Natural killer cell treated with Interleukin-12 subunit alpha and Interleukin-12 subunit beta and Interleukin-15 and Interleukin-18, amount 100 ng/mL, for 72 hours (primary cell): ENCODE results near the gene IFT20. TPM values are rescaled to one million over a fixed set of nuclear protein-coding genes. Genes with fewer than 3 reads are reported as not detected.
"Not testable (repeated sequence)": the region's sequence is repeated elsewhere in the genome, so short reads cannot be mapped to it uniquely, and the experiment has no call there.

Experiments
- ATAC-seq, 2 donors: fragments of 150-1000 bp; cut with Tn5 transposase in 1 of 2; sonication (Bioruptor Pico), chemical (Tn5 transposase) in 1 of 2; 2 replicates each; pipeline ENCODE4 v1.10.0; 2021
- DNase-seq: peaks from one replicate; pipeline ENCODE4 v3.0.0; 2022; ENCODE audit warnings: low spot score
- H3K27ac Mint-ChIP-seq, 2 donors: 1 replicate in 1 of 2; 2 replicates in 1 of 2; pipeline ENCODE4 v1.8.0; 2022; ENCODE audit warnings: mixed read lengths in 2 of 2, mild to moderate bottlenecking in 1 of 2, moderate library complexity in 1 of 2
- H3K27me3 Mint-ChIP-seq, 2 donors: 1 replicate in 1 of 2; 2 replicates in 1 of 2; pipeline ENCODE4 v1.8.0; 2022; ENCODE audit warnings: mixed read lengths in 2 of 2
- H3K36me3 Mint-ChIP-seq: one replicate; pipeline ENCODE4 v1.8.0; 2022; ENCODE audit warnings: mixed read lengths
- H3K4me1 Mint-ChIP-seq, 2 donors: 1 replicate in 1 of 2; 2 replicates in 1 of 2; pipeline ENCODE4 v1.8.0; 2022; ENCODE audit warnings: low read depth in 2 of 2, mixed read lengths in 2 of 2, mild to moderate bottlenecking in 1 of 2
- H3K4me3 Mint-ChIP-seq: one replicate; pipeline ENCODE4 v1.8.0; 2022; ENCODE audit warnings: mixed read lengths
- H3K9me3 Mint-ChIP-seq: 2 replicates; pipeline ENCODE4 v1.8.0; 2022; ENCODE audit warnings: mixed read lengths
- total RNA-seq, 2 donors: library from RNA; stranded (reverse); gene quantifications; one replicate each; pipeline ENCODE4 v1.2.3, GENCODE V29; 2022

The IFT20 gene
- total RNA-seq, 2 donors from 2014 or later = 17.7 to 18.2 TPM

GRCh38 chr17:28292878-28293277, 42.4 kb downstream of the IFT20 start:
- not testable (repeated sequence) for DNase-seq, H3K36me3 Mint-ChIP-seq, H3K4me3 Mint-ChIP-seq, H3K9me3 Mint-ChIP-seq, H3K4me1 Mint-ChIP-seq, ATAC-seq, H3K27ac Mint-ChIP-seq
- H3K27me3 Mint-ChIP-seq = peaks cover 16 to 43% of the 10 kb centered on the region in 2 donors

DNA sequence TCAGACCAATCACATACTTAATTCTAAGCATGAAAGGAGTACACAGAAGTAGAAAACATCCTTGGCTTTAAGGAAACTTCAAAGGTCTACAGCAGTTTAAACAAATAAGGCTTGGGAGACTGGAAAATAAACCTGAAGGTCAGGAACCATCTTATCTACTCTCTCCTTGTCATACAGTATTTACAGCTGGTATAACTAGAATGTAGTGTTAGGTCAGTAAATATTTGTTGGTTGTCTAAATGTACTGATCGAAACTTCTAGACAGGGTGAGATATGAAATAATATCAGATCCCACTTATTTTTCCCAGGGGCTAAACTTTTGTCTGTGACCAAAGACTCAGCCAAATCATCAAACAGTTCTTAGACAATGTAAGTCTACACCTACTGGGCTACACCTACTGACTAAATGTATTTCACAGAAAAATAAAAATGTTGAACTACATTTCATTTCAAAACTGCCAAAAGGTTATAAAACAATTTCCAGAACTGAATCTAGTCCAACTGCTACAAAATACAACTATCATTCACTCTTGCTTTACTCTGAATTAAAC, 43.4 kb downstream of the IFT20 start:
- DNase-seq = no peak
- Mint-ChIP-seq H3K4me1 (no peaks in the 10 kb centered on the region), H3K9me3 (no peaks in the 10 kb centered on the region), H3K36me3 (no peaks in the 10 kb centered on the region), H3K27ac (no peak overlapping the region), H3K27me3 (peaks cover 16 to 42% of the 10 kb centered on the region in 2 donors), H3K4me3 (no peak overlapping the region)
- no peak for ATAC-seq

DNA sequence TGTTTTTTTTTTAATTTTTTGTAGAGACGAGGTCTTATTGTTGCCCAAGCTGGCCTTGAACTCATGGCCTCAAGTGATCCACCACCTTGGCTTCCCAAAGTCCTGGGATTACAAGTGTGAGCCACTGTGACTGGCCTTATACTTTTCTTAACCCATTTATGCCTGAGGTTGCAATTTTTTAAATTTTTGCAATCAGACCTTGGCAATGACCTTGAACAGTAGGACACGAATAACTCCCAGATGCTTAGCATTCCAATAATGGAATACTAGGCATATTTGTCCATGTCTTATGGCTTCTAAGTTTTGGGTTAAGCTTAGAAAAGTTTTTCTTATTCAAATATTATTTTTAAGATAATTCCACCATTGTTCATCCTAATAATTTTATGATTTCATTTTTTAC, 44.6 kb downstream of the IFT20 start:
- ATAC-seq = no peak
- peaks cover 12 to 32% of the 10 kb centered on the region in 2 donors for H3K27me3 Mint-ChIP-seq

GRCh38 chr17:28285965-28286364, 49.3 kb downstream of the IFT20 start:
- Mint-ChIP-seq H3K27ac (no peak overlapping the region), H3K9me3 (no peaks in the 10 kb centered on the region), H3K4me1 (no peaks in the 10 kb centered on the region), H3K4me3 (no peak overlapping the region), H3K36me3 (no peaks in the 10 kb centered on the region), H3K27me3 (peaks cover 0 to 10% of the 10 kb centered on the region in 2 donors)
- DNase-seq (no peak), ATAC-seq (no peak)

More for the DNA sequence above, 44.6 kb downstream of the IFT20 start:
- Mint-ChIP-seq H3K9me3 (no peaks in the 10 kb centered on the region), H3K4me1 (no peaks in the 10 kb centered on the region), H3K27ac (no peak overlapping the region), H3K4me3 (no peak overlapping the region), H3K36me3 (no peaks in the 10 kb centered on the region)
- no peak for DNase-seq

DNA sequence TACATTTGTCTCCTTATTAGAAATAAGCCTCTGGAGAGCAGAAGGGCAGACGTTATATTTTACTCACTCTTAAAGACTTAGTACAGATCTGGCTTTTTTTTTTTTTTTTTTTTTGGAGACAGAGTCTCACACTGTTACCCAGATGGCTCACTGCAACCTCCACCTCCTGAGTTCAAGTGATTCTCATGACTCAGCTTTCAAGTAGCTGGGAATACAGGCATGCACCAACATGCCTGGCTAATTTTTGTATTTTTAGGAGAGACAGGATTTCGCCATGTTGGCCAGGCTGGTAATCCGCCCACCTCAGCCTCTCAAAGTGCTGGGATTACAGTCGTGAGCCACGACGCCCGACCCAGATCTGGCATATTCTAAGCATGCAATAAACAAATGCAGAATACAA, 52.7 kb downstream of the IFT20 start:
- H3K36me3 Mint-ChIP-seq = no peaks in the 10 kb centered on the region
- ATAC-seq (no peak), DNase-seq (no peak)
- no peak overlapping the region for H3K27ac Mint-ChIP-seq
- H3K4me3 Mint-ChIP-seq = no peak overlapping the region
- peaks cover 6 to 10% of the 10 kb centered on the region in 2 donors for H3K4me1 Mint-ChIP-seq
- no peaks in the 10 kb centered on the region for H3K9me3 Mint-ChIP-seq
- peaks cover 9 to 16% of the 10 kb centered on the region in 2 donors for H3K27me3 Mint-ChIP-seq

DNA sequence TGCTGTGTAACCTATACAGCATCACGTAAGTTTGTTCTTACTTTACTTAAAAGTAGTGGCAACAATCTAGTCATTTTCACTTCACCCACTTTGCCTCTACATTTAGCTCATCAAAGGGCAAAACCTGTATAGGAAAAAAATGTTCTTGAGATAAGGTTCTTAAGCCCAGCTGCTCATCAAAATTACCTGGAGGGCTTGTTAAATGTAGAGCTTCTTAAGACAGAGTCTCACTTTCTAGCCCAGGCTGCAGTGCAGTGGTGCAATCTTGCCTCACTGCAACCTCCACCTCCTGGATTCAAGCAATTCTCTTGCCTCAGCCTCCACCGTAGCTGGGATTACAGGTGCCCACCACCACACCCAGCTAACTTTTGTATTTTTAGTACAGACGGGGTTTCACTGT, 54.4 kb downstream of the IFT20 start:
- ATAC-seq (no peak), DNase-seq (no peak)
- H3K4me1 Mint-ChIP-seq = peaks cover 6 to 10% of the 10 kb centered on the region in 2 donors
- peaks cover 14 to 16% of the 10 kb centered on the region in 2 donors for H3K27me3 Mint-ChIP-seq
- no peaks in the 10 kb centered on the region for H3K9me3 Mint-ChIP-seq
- H3K36me3 Mint-ChIP-seq = no peaks in the 10 kb centered on the region
- H3K4me3 Mint-ChIP-seq = no peak overlapping the region
- no peak overlapping the region for H3K27ac Mint-ChIP-seq

DNA sequence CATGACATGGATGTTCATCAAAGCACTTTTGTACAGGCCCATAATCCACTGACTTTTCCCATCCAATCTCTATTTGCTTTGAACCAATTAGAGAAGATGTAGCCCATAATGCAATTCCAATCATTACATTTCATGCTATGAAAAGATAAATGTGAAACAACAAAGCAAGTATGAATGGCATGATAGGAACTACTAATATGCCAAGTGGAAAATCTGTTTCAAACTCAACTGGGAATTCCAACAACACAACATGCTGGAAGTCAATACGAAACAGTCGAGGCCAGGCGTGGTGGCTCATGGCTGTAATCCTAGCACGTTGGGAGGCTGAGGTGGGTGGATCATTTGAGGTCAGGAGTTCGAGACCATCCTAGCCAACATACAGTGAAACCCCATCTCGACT, 55.9 kb downstream of the IFT20 start:
- Mint-ChIP-seq H3K9me3 (no peaks in the 10 kb centered on the region), H3K36me3 (no peaks in the 10 kb centered on the region), H3K27me3 (peaks cover 16 to 28% of the 10 kb centered on the region in 2 donors), H3K4me1 (peaks cover 6 to 10% of the 10 kb centered on the region in 2 donors), H3K4me3 (no peak overlapping the region), H3K27ac (no peak overlapping the region)
- ATAC-seq (no peak), DNase-seq (no peak)

Other genes with a start within 250 kb of the IFT20 start
- 10 to 100 TPM; 30.7 to 60.4 TPM for gene TMEM97, start 16.3 kb downstream of the IFT20 start, total RNA-seq
- gene TNFAIP1, start 289 bp upstream of the IFT20 start, total RNA-seq = 10 to 100 TPM; 20.4 to 24.9 TPM
- gene POLDIP2, start 22.1 kb upstream of the IFT20 start, total RNA-seq = 100 to 1,000 TPM in 1 of 2 donors, 10 to 100 TPM in 1; 74.9 to 122 TPM
- not detected for gene SEBOX, start 29.7 kb upstream of the IFT20 start, total RNA-seq
- gene VTN, start 34.8 kb upstream of the IFT20 start, total RNA-seq = 1 to 10 TPM in 1 of 2 donors, under 1 TPM in 1; 0.52 to 1.3 TPM
- gene SARM1, start 36.2 kb upstream of the IFT20 start, total RNA-seq = 10 to 100 TPM; 29.4 to 46.2 TPM
- 1 to 10 TPM; 3.2 to 8.1 TPM for gene SLC46A1, start 70.7 kb upstream of the IFT20 start, total RNA-seq
- not detected for gene SLC13A2, start 138.2 kb upstream of the IFT20 start, total RNA-seq
- not detected for gene FOXN1, start 170.9 kb upstream of the IFT20 start, total RNA-seq
- gene UNC119, start 217.2 kb upstream of the IFT20 start, total RNA-seq = 100 to 1,000 TPM; 104 to 135 TPM
- 10 to 100 TPM; 74.9 to 93.2 TPM for gene PIGS, start 236.1 kb upstream of the IFT20 start, total RNA-seq
- 100 to 1,000 TPM in 1 of 2 donors, 10 to 100 TPM in 1; 36.8 to 164 TPM for gene ALDOC, start 241.4 kb upstream of the IFT20 start, total RNA-seq